Measurements from ENCODE around the gene GJA1. TPM values are rescaled to one million over a fixed set of nuclear protein-coding genes. Genes with fewer than 3 reads are reported as not detected.

Gene GJA1
- total RNA-seq, 1 experiment from 2014 or later = 0.20 TPM

DNA sequence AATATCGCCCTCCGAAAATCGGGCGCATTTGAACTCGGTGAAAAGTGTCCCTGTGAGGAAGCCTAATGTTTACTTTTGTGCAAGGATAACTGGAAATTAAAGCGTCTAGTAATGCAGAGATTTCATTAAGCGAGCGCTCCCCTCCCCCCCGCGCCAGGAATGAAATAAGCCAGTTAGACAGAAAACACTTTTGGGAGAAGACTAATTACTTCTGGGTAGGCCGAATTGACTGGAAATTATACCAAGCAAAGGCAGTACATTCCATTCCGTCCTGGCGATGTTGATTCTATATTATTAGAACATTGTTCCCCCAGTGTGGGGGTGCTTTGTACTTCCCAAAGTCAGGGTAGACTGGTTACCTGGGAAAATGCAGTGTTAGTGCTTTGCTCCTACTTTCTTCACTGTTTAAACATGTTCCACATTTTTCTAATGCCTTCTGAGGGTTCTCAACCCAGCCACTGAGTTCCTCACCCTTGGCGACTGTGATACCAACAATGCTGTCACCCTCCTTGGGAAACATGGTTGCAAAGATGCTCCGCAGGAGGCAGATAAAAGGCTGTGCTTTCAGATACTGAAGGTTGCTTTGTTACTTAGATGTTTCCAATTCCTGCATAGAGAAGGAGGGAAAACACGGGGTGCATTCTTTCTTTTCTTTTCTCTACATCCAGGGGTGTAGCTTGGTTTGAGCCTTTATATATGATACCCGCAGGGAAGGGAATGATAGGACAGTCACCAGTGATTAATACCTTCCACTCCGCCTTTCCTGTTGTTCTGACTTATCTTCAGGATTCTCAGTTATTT, 2.6 kb downstream of the GJA1 start:
- BruUV-seq (replicated peaks) = no TSS peak
- H3K4me3 ChIP-seq = peak overlapping the region; percentile 60; the same call in 1 of the 2 replicates
- no peaks in the 10 kb centered on the region for H4K20me1 ChIP-seq (ENCODE audit: insufficient read depth)
- H3K79me2 ChIP-seq (ENCODE audit: low read depth) = no peaks in the 10 kb centered on the region
- no peak overlapping the region for H3K27ac ChIP-seq
- no peak for TF ChIP-seq CTCF (conservative IDR thresholded peaks at IDR 0.05)
- TF ChIP-seq EZH2 (IDR thresholded peaks at IDR 0.05; ENCODE audit: low read depth) = no peak
- POLR2A ChIA-PET (ENCODE audit: unreplicated experiment) = no interaction called here
- DNase-seq = peak in 1 of 2 experiments; percentile 2
- no peaks in the 10 kb centered on the region for H3K27me3 ChIP-seq (ENCODE audit: insufficient read depth, low read depth)
- H3K4me2 ChIP-seq = peak overlapping the region; percentile 95
- H3F3A ChIP-seq (ENCODE audit: insufficient read depth, low read depth) = no peaks in the 10 kb centered on the region
- CTCF ChIA-PET = no interaction called here
- peak overlapping the region; percentile 85 for H2AFZ ChIP-seq
- H3K9me3 ChIP-seq (ENCODE audit: insufficient read depth, low read depth) = no peaks in the 10 kb centered on the region
- intact Hi-C loops (cut with micrococcal nuclease; ENCODE audit: unreplicated experiment) = no loop called here
- H3K4me1 ChIP-seq (replicated peaks; ENCODE audit: insufficient read depth) = no peaks in the 10 kb centered on the region; the same call in 1 of the 2 replicates
- H3K36me3 ChIP-seq (ENCODE audit: low read depth) = no peaks in the 10 kb centered on the region
- H3K9me2 ChIP-seq (ENCODE audit: insufficient read depth) = no peaks in the 10 kb centered on the region

GRCh38 chr6:121438869-121439268, 3.4 kb downstream of the GJA1 start:
- intact Hi-C loops (cut with micrococcal nuclease; ENCODE audit: unreplicated experiment) = no loop called here
- Histone ChIP-seq H3K4me2 (no peak overlapping the region), H3K4me3 (no peak overlapping the region), H3K27ac (no peak overlapping the region), H3K4me1 (replicated peaks; ENCODE audit: insufficient read depth) (no peaks in the 10 kb centered on the region; the same call in 1 of the 2 replicates), H3K27me3 (ENCODE audit: insufficient read depth, low read depth) (no peaks in the 10 kb centered on the region), H3K9me2 (ENCODE audit: insufficient read depth) (no peaks in the 10 kb centered on the region), H3F3A (ENCODE audit: insufficient read depth, low read depth) (no peaks in the 10 kb centered on the region), H3K79me2 (ENCODE audit: low read depth) (no peaks in the 10 kb centered on the region), H2AFZ (no peak overlapping the region), H4K20me1 (ENCODE audit: insufficient read depth) (no peaks in the 10 kb centered on the region), H3K9me3 (ENCODE audit: insufficient read depth, low read depth) (no peaks in the 10 kb centered on the region), H3K36me3 (ENCODE audit: low read depth) (no peaks in the 10 kb centered on the region)
- TF ChIP-seq EZH2 (IDR thresholded peaks at IDR 0.05; ENCODE audit: low read depth) = no peak
- no peak for TF ChIP-seq CTCF (conservative IDR thresholded peaks at IDR 0.05)
- ChIA-PET CTCF (no interaction called here), POLR2A (ENCODE audit: unreplicated experiment) (no interaction called here)
- BruUV-seq (replicated peaks) = no TSS peak
- DNase-seq = no peak

GRCh38 chr6:121439475-121439874, 4.0 kb downstream of the GJA1 start:
- Histone ChIP-seq H3K9me2 (ENCODE audit: insufficient read depth) (no peaks in the 10 kb centered on the region), H3K27ac (no peak overlapping the region), H3K79me2 (ENCODE audit: low read depth) (no peaks in the 10 kb centered on the region), H3K4me1 (replicated peaks; ENCODE audit: insufficient read depth) (no peaks in the 10 kb centered on the region; the same call in 1 of the 2 replicates), H3K9me3 (ENCODE audit: insufficient read depth, low read depth) (no peaks in the 10 kb centered on the region), H3F3A (ENCODE audit: insufficient read depth, low read depth) (no peaks in the 10 kb centered on the region), H2AFZ (no peak overlapping the region), H3K4me2 (no peak overlapping the region), H3K27me3 (ENCODE audit: insufficient read depth, low read depth) (no peaks in the 10 kb centered on the region), H3K4me3 (no peak overlapping the region), H3K36me3 (ENCODE audit: low read depth) (no peaks in the 10 kb centered on the region), H4K20me1 (ENCODE audit: insufficient read depth) (no peaks in the 10 kb centered on the region)
- ChIA-PET CTCF (no interaction called here), POLR2A (ENCODE audit: unreplicated experiment) (no interaction called here)
- no peak for DNase-seq
- intact Hi-C loops (cut with micrococcal nuclease; ENCODE audit: unreplicated experiment) = no loop called here
- TF ChIP-seq EZH2 (IDR thresholded peaks at IDR 0.05; ENCODE audit: low read depth) (no peak), CTCF (conservative IDR thresholded peaks at IDR 0.05) (no peak)
- BruUV-seq (replicated peaks) = no TSS peak
